Right atrium auricular region (tissue), 2 donors: ENCODE data around the gene PCDH1. TPM values are rescaled to one million over a fixed set of nuclear protein-coding genes. Genes with fewer than 3 reads are reported as not detected.
A peak's percentile ranks its signal among the peaks of the same experiment; 100 is the strongest.

ENCODE experiments used
- DNase-seq: peaks from one replicate; pipeline ENCODE4 v3.0.0-alpha.2; 2019; ENCODE audit warnings: low spot score
- H3K27ac ChIP-seq, 2 donors: fragments of 200-600 bp; sonication (generic); 1 replicate in 1 of 2; 2 replicates in 1 of 2; pipeline ENCODE4 v1.5.1; 2016 to 2019
- H3K27me3 ChIP-seq, 2 donors: fragments of 200-600 bp; sonication (generic); one replicate each; pipeline versions ENCODE4 v1.5.1 to v1.6.0; 2017 to 2019
- H3K36me3 ChIP-seq: fragments of 200-600 bp; sonication (generic); one replicate; pipeline ENCODE4 v1.5.1; 2016
- H3K4me1 ChIP-seq, 2 donors: fragments of 200-600 bp; sonication (generic); one replicate each; pipeline versions ENCODE4 v1.5.1 to v1.6.0; 2017 to 2019
- H3K4me3 ChIP-seq, 2 donors: fragments of 200-600 bp; sonication (generic); 1 replicate in 1 of 2; 2 replicates in 1 of 2; pipeline ENCODE4 v1.5.1; 2017 to 2019; ENCODE audit warnings: mild to moderate bottlenecking in 1 of 2, moderate library complexity in 1 of 2
- H3K9me3 ChIP-seq, 2 donors: fragments of 200-600 bp; sonication (generic); one replicate each; pipeline ENCODE4 v1.5.1; 2019
- total RNA-seq, 2 donors: library from RNA; depleted of rRNA; stranded (reverse); fragments of >200 nt; gene quantifications; one replicate each; pipeline ENCODE4 v1.1.0, GENCODE V29; 2016
- TF ChIP-seq, protein P1 (sequence below), 2 donors: fragments of 200-600 bp; sonication (generic); IDR thresholded peaks; one replicate each; pipeline ENCODE4 v1.5.1; 2019; ENCODE audit warnings: antibody characterized with exemption in 2 of 2

The PCDH1 gene
- total RNA-seq, 2 donors from 2014 or later, result 22.1 to 25.3 TPM

DNA sequence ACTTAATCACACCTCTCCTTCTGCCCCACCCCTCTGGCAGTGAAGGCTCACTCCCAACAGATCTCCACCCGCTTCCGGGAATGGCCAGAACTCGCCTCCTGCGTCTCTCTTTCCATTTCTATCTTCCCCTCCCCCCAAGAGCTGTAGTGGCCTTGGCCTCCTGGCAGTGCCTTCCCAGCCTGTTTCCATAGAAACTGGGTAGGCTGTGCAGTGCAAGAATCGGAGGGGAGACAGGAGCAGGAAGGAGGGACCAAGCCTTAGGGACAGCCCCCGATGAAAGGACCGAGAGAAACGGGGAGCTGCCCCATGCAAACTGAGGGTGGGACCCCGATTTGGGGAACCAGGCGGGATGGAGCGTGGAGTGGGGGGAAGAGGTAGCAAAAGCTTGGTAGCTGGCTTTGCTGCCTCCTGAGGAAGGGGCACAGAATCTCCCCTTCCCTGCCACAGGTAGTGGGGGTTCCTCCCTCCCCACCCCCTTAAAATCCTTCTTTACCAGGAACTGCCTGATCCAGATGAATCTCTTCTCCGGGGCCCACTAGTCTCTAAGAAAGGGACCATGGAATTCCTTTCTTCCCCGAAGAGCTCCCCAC is 4.5 kb upstream of the PCDH1 start:
- H3K9me3 ChIP-seq, result no peaks in the 10 kb centered on the region
- no peak overlapping the region for H3K27ac ChIP-seq
- H3K4me1 ChIP-seq, result peaks cover 0 to 44% of the 10 kb centered on the region in 2 donors
- DNase-seq, result no peak
- no peak overlapping the region for H3K4me3 ChIP-seq
- peaks cover 3 to 9% of the 10 kb centered on the region in 2 donors for H3K27me3 ChIP-seq
- H3K36me3 ChIP-seq, result no peaks in the 10 kb centered on the region
- TF ChIP-seq, protein P1, sequence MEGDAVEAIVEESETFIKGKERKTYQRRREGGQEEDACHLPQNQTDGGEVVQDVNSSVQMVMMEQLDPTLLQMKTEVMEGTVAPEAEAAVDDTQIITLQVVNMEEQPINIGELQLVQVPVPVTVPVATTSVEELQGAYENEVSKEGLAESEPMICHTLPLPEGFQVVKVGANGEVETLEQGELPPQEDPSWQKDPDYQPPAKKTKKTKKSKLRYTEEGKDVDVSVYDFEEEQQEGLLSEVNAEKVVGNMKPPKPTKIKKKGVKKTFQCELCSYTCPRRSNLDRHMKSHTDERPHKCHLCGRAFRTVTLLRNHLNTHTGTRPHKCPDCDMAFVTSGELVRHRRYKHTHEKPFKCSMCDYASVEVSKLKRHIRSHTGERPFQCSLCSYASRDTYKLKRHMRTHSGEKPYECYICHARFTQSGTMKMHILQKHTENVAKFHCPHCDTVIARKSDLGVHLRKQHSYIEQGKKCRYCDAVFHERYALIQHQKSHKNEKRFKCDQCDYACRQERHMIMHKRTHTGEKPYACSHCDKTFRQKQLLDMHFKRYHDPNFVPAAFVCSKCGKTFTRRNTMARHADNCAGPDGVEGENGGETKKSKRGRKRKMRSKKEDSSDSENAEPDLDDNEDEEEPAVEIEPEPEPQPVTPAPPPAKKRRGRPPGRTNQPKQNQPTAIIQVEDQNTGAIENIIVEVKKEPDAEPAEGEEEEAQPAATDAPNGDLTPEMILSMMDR (IDR thresholded peaks at IDR 0.05), result no peak

DNA sequence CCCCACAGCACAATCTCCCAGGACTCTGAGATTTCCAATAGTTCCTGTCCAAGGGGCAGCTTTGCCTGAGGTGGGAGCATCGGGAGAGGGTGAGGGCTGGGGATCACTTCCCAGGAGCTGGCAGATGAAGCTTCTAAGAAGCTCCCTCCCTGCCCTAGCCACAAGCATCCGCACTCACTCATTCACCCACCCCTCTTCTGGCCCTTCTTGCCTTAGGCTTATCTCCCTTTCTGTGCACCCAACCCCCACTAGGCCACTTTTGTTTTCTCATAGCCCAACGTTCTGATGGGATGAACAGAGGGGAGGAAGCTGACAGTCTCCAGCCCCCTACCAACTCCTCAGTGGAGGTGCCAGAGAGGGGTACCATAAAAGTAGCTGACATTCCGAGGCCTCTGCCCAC is 3.7 kb upstream of the PCDH1 start:
- Histone ChIP-seq H3K9me3 (no peaks in the 10 kb centered on the region), H3K4me1 (peaks cover 0 to 52% of the 10 kb centered on the region in 2 donors), H3K27me3 (peaks cover 7 to 14% of the 10 kb centered on the region in 2 donors), H3K4me3 (no peak overlapping the region), H3K27ac (peak overlapping the region; percentile 44 to 55), H3K36me3 (no peaks in the 10 kb centered on the region)
- TF ChIP-seq, protein P1 (IDR thresholded peaks at IDR 0.05), result no peak
- no peak for DNase-seq

- Histone ChIP-seq H3K27me3 (peaks cover 14 to 19% of the 10 kb centered on the region in 2 donors), H3K27ac (peak overlapping the region; percentile 44 to 55), H3K9me3 (no peaks in the 10 kb centered on the region), H3K4me3 (no peak overlapping the region), H3K36me3 (no peaks in the 10 kb centered on the region), H3K4me1 (peaks cover 0 to 59% of the 10 kb centered on the region in 2 donors)
- DNase-seq, result no peak
- TF ChIP-seq, protein P1 (IDR thresholded peaks at IDR 0.05), result no peak
Measured at GRCh38 chr5:141880961-141881801, 3.0 kb upstream of the PCDH1 start.

GRCh38 chr5:141879941-141880738 is 1.9 kb upstream of the PCDH1 start:
- TF ChIP-seq, protein P1 (IDR thresholded peaks at IDR 0.05), result no peak
- Histone ChIP-seq H3K27me3 (peaks cover 16 to 27% of the 10 kb centered on the region in 2 donors), H3K9me3 (no peaks in the 10 kb centered on the region), H3K4me1 (peaks cover 0 to 69% of the 10 kb centered on the region in 2 donors), H3K27ac (peak overlapping the region; percentile 40 to 44), H3K4me3 (no peak overlapping the region), H3K36me3 (no peaks in the 10 kb centered on the region)
- DNase-seq, result no peak

GRCh38 chr5:141879426-141879759 is 1.2 kb upstream of the PCDH1 start:
- Histone ChIP-seq H3K4me3 (no peak overlapping the region), H3K27me3 (peaks cover 16 to 27% of the 10 kb centered on the region in 2 donors), H3K4me1 (peaks cover 0 to 73% of the 10 kb centered on the region in 2 donors), H3K27ac (peak overlapping the region; percentile 40 to 44), H3K36me3 (no peaks in the 10 kb centered on the region), H3K9me3 (no peaks in the 10 kb centered on the region)
- TF ChIP-seq, protein P1 (IDR thresholded peaks at IDR 0.05), result peak in 1 of 2 donors; percentile 31
- DNase-seq, result no peak
